Stimulated activated CD8-positive, alpha-beta memory T cell treated with anti-CD3 and anti-CD28 coated beads, Interleukin-2, amount 100 ng/mL, for 1 hour (primary cell): ENCODE results near the gene UNG.
"Not testable (repeated sequence)": the region's sequence is repeated elsewhere in the genome, so short reads cannot be mapped to it uniquely, and the experiment has no call there.

Source experiments
- DNase-seq, 2 donors: peaks; one replicate each; pipeline ENCODE4 v3.0.0-alpha.2; 2020; ENCODE audit warnings: low read depth in 2 of 2

Gene UNG

DNA sequence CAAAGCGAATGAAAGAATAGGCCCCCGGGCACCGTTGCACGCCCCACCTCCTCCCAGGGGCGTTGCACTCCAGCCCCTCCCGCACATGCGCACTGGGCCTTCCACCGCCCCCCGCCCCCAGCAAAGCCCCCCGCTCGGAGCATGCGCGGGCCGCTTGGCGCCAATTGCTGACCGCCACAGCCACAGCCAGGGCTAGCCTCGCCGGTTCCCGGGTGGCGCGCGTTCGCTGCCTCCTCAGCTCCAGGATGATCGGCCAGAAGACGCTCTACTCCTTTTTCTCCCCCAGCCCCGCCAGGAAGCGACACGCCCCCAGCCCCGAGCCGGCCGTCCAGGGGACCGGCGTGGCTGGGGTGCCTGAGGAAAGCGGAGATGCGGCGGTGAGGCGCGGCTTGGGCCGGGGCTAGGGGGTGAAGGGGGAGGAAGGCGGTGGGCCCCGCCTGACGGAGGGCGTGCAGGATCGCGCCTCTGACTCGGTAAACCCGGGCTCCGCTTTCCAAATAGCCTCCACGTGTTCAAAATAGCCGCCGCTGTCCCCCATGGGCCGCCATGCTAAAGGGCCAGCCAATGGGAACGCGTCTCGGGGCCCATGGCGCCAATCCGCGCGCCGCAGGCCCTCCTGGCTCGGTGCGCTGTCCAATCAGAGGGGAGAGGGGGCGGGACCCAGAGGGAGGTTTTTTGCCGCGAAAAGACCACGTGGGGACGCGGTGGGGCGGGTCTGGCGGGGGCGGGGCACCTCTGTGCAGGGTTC lies at the start of gene UNG:
UNG (plus strand) TSS at position 163 of the 748 bp plus-strand sequence; CDS start at position 246, 83 bp downstream.
- peak; percentile 93 for DNase-seq

DNA sequence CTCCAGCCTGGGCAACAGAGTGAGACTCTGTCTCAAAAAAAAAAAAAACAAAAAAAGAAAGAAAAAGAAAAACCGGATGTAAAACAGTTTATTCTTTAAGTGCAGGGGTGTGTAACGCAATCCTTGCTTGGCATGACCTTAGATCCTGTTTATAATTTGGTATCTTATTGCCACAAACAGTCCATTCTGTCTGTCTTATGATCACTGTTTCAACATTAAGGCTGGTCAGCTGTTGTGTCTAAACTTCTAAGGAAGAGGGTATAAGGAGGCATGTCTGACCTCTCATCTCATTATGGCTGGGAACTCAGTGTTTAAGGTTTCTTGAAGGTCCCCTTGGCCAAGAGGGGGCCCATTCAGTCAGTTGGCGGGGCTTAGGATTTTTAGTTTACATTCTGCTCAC lies 48.7 kb upstream of the UNG start:
- not testable (repeated sequence) for DNase-seq

DNA sequence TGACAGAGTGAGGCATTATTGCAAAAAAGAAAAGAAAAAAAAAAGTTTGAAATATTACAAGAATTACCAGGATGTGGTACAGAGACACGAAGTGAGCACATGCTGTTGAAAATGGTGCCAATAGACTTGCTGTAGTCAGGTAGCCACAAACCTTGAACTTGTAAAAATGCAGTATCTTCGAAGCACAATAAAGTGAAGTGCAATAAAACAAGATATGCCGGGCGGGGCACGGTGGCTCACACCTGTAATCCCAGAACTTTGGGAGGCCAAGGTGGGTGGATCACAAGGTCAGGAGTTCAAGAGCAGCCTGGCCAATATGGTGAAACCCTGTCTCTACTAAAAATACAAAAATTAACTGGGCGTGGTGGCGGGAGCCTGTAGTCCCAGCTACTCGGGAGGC lies 47.6 kb upstream of the UNG start:
- DNase-seq = not testable (repeated sequence)

DNA sequence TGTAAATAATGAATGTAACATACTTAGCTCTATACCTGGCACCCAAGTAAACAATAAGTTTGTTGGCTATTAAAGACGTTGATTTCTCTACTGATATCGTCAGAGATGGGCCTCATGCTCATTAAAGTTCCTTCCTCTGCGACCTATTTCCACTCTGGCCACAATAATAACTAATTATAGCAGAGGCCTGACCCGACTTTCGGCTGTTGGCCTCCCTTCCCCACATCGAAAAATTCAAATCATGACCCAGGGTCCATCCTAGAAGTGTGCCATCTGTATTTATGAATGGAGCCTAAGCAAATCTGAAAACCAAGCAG lies 45.3 kb upstream of the UNG start:
- no peak for DNase-seq

DNA sequence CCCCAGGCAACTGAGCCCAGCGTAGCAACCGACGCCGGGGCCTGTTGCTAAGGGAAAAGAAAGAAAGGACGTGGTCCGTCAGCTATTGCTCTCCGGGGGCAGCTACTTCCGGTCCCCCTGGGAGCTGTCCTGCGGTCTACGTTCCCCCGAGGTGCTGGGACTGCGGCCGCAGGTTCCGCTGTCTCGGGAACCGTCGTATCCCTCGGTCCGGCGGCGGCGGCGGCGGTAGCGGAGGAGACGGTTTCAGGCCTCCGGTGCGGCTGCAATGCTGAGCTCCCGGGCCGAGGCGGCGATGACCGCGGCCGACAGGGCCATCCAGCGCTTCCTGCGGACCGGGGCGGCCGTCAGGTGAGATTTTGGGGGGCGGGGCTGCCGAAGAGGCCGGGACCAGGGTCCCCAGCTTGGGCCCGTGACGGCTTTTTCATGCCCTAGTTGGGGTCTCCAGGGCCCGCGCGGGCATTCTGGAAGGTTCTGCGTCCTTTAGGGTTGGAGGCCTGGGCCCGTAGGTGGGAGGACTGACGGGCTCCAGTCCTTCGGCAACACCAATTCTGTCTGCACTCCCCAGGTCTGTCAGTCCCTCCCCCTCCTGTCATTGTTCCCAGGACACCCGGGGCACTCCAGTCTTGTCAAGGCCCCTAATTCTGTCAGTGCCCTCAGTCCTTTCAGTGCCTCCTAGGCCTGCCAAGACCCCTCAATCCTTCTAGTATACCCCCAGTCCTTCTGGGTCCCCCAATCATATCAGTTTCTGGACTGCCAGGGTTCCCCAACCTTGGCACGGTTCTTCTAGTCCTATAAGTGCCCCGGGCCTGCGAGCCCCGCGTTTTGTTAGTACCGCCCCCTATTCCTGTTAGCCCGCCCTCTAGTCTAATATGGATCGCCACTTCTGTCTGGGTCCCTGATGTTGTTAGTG lies 44.7 kb upstream of the UNG start, which contains the start of gene USP30:
USP30 (plus strand) TSS at position 163 of the 910 bp plus-strand sequence; CDS start at position 266, 103 bp downstream.
- DNase-seq = peak; percentile 68 to 72

DNA sequence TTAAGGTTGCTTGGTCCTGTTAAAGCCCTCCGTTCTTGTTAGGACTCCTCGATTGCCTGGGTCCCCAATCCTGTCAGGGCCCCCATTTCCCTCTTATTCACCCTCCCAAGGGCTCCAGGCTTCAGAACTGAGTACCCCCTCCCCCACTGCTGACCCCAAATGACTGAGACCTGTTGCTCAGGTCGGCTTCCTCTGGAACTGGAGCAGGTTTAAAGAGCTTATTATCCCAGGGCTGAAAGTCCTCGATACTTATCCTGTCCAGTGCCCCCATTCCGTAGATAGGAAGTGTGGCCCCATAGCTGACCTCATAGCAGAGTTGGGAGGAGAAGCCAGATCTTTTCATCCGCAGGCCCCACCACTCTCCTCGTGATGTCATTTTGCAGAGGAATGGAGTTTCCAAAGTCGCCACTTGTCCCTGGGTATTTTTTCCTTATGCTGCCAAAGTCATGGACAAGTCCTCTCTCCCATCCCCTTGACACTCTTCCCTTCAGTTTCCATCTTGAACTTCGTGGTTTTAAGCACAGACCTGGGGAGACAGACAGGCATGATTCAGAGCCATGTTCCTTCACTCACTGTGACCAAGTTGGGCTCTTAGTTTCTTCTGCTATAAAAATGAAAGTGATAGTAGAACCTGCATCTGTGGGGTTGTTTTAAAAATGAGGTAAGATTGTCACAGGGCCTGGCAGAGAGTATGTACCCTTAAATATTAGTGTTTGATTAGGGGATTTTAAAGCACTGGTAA lies 43.8 kb upstream of the UNG start:
- DNase-seq = no peak

DNA sequence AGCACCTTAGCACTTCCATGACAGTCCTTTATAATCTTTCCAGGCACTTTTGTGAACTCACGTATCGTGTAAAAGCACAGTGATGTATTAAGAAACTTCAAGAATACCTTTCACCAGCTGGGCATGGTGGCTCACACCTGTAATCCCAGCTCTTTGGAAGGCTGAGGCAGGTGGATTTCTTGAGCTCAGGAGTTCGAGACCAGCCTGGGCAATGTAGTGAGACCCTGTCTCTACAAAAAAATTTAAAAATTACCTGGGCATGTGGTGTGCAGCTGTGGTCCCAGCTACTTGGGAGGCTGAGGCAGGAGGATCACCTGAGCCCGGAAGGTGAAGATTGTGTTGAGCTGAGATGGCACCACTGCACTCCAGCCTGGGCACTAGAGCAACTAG lies 43.3 kb upstream of the UNG start:
- DNase-seq = not testable (repeated sequence)

DNA sequence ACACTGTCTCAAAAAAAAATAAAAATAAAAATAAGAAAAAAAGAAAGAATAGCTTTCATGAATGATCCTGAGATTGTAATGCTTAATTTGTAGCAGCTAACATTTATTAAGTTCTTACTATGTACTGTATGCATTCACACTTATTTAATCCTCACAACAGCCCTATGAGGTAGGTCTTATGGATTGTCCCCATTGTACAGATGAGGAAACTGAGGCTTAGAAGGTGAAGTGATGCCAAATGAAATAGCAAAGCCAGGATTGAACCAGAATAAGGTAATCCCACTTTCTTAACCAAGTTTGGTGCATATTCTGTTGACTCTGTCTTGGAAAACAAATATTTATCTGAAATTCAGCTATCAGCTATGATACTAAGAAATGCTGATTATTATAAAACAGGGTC lies 42.9 kb upstream of the UNG start:
- DNase-seq = no peak

DNA sequence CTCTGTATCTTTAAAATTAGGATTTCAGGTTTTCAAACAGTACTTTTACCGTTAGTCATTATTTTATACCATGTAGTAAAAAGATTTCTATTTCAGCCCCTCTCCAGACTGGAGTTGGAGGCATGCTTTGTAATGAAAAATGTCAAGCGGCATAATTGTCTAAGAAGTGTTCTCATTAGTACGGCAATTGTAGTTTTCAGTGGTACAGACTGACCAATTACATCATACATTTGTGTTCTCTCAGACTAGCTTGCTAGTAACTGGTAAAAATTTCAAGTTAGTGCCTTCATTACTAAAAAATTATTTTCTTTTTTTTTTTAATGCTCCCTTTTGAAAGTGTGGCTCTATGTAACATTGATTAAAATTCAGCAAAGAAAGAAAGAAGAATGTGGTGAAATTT lies 40.5 kb upstream of the UNG start:
- DNase-seq = no peak

DNA sequence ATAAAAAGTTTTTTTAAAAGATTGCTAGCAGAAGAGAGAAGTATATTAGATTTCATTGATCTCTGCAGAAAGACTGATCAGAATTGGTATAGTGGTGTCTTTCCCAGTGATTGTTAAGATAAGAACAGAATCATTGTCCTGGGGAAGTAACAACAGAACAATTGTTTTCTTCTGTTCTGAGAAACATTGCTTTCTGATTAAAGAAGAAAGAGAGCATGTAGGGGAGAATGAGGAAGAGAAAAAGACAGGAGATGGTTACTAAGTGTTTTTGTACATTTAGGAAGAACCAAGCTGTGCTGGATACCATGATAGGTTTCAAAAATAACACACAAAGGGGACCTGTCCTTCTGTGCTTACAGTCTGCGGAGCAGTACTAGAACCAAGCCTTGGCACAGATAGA lies 40.0 kb upstream of the UNG start:
- DNase-seq = no peak

DNA sequence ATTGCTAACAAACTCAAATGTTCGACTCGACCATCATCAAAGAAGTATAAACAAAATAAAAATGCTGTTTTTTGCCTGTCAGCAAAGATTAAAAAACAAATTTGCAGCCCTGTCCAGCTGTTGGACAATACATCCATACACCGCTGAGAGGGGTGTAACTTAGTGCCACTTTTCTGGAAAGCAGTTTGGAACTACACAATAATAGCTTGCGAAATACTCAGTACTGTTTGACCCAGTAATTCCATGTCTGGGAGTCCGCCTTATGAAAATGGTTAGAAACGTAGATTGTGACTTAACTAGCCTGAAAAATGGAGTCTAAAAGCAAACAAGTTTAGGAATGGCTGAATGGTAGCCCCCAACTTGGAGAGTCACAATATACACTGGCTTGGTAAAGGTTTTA lies 38.6 kb upstream of the UNG start:
- no peak for DNase-seq

DNA sequence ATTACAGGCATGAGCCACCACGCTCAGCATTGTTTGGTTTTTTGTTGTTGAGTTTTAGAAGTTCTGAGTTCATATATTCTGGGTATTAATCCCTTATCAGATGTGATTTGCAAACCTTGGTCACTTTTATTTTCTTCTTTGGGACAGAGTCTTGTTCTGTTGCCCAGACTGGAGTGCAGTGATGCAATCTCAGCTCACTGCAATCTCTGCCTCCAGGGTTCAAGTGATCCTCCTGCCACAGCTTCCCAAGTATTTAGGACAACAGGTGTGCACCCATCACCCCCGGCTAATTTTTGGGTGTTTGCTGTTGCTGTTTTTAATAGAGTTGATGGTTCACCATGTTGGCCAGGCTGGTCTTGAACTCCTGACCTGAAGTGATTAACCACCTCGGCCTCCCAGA lies 33.3 kb upstream of the UNG start:
- no peak for DNase-seq

DNA sequence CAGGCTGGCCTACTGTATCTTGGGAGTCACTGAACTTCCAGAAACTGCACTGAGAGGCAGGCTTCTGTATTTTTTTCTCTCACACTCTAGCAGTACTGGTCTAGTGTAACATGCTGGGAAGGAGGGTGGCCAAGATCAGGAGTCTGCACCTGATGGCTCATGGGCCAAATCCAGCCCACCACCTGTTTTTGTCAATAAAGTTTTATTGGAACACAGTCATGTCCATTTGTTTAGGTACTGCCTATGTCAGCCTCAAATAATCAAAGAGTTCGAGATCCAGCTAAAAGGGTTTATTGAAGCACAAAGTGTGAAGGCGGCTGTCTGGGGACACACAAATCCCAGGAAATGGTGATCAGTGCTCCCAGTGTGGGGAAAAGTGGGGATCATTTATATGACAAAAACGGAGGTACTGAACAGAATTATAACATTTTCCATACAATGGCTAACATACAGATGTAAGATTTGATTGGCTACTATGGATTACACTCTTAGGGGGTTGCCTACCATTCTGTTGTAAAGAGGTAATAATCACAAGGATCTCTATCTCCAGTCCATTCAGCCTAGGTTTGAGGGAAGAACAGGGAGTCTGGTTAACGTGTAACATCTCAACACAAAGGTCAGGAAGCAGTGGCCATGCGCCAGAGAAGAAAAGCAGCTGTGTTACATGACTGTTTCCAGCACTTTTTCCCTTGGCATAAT lies 32.1 kb upstream of the UNG start:
- no peak for DNase-seq

DNA sequence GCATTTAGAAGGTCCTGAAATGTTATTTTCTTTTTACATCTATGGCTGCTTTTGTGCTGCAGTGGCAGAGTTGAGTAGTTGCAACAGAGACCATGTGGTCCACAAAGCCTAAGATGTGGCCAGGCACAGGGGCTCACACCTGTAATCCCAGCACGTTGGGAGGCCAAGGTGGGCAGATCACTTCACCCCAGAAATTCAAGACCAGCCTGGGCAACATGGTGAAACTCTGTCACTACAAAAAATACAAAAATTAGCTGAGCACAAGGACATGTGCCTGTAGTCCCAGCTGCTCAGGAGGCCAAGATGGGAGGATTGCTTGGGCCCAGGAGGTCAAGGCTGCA lies 31.6 kb upstream of the UNG start:
- no peak for DNase-seq

DNA sequence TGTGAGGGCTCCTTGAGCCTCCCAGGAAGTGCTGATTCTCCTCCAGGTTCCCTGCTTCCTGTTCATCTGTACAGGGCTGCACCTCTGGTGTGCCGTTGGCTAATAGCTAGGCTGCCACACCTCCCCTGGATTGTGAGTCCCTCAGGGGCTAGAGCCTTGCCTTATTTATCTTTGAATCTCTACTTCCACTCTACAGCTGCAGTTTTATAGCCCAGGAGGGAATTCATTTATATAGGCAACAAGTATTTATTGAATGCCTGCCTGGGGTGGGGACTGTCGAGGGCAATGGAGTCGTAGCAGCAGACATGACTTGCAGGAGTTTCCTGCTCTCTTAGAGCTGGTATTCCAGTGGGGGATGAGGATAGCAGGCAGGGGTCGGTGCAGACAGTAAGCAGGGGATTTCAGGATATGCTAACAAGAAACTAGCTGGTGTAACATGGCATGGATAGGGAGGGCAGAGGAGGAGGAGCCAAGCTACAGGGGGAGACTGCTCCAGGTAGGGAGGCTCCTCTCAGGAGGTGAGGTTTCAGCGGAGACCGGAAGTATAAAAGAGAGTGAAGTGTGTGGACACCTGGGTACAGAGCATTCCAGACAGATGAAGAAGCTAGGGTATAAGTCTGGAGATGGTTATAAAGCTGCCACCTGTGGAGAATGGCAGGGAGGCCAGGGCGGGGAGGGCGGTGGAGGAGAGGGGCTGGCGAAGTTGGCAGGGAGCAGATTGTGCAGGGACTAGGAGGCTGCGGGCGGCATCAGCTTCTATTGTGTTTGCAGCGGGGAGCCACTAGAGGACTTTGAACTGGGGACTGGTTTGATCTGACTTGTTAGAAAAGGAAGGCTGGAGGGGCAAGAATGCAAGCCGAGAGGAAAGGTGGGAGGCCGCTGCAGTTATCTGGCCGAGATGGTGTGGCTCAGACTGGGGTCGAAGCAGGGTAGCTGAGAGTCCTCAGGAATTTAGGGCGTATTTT lies 27.8 kb upstream of the UNG start:
- no peak for DNase-seq

DNA sequence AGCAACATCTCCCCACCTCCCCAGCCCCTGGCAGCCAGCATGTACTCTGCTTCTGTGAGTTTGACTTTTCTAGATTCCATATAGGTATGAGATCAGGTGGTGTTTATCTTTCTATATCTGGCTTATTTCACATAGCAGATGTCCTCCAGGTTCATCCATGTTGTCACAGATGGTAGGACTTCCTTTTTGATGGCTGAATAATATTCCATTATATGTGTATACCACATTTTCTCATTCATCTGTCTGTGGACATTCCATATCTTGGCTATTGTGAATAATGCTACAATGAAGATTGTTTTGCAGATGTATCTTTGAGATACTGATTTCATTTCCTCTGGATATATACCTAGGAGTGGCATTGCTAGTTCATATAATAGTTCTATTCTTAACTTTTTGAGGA lies 22.5 kb upstream of the UNG start:
- no peak for DNase-seq

DNA sequence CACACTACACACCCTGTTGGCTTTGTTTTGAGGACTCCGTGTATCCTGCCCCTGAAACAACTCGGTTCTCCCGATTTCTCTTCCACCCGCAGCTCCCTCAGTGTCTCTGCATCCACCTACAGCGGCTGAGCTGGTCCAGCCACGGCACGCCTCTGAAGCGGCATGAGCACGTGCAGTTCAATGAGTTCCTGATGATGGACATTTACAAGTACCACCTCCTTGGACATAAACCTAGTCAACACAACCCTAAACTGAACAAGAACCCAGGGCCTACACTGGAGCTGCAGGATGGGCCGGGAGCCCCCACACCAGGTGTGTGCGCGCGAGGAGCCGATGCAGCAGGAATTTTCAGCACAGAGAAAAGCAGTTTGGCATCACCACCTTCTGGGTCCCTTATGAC lies 14.6 kb upstream of the UNG start:
- DNase-seq = no peak

DNA sequence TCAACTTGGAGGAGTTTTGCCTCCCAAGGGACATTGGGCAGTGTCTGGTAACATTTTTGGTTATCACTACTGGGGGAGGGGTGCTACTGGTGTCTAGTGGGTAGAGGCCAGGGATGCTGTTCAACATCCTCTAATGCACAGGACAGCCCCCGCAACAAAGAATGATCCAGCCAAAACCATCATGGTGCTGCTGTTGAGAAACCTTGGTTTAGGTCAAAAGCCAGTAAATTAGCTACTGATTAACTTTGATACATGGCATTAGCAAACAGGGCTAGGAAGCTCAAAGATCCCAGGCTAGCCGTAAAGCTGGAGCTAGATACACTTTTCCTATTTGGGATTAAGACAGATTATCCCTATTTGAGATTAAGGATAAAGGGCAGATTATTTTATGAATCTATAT lies 13.0 kb upstream of the UNG start:
- no peak for DNase-seq

DNA sequence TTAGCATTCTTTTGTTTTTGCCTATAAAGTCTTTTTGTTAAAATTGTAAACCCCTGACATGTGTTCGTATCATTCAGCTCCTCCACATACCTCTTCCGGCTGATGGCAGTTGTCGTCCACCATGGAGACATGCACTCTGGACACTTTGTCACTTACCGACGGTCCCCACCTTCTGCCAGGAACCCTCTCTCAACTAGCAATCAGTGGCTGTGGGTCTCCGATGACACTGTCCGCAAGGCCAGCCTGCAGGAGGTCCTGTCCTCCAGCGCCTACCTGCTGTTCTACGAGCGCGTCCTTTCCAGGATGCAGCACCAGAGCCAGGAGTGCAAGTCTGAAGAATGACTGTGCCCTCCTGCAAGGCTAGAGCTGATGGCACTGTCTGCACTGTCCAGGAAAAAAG lies 11.8 kb upstream of the UNG start:
- DNase-seq = no peak

DNA sequence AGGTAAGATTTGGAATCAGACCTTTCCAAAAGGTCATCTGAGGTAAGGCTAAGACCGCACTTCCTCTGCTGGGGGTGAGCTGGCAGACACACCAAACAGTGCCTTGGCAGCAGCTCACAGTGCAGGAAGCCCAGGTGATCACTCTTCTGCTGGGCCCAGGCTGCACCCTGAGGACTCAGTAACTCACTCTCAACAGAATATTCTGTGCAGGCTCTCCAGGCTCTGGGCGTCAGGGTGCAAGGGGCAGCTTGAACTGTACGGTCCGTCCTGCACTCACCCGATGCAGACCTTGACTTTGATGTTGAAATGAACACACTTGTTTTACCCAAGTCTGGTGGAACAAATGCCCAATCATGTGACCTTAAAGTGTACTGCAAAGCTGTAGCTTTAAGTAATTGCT lies 10.1 kb upstream of the UNG start:
- no peak for DNase-seq

DNA sequence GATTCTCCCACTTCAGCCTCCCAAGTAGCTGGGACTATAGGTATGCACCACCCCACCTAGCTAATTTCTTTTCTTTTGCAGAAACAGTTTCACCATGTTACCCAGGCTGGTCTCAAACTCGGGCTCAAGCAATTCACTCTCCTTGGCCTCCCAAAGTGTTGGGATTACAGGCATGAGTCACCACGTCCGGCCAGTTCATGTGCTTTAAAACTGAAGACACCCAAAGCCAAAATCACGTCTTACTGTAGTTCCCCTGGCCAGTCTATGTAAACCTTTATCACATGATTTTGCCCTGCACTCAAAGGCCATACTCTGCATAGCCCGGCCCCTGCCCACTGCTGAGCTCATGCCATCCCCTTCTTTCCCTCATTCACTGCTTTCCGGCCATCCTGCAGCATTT lies 8.6 kb upstream of the UNG start:
- DNase-seq = no peak
